ENCODE data around the gene NRP2. TPM values are rescaled to one million over a fixed set of nuclear protein-coding genes. Genes with fewer than 3 reads are reported as not detected.

The NRP2 gene
- total RNA-seq, 1 experiment from 2014 or later = 10.3 TPM

GRCh38 chr2:205686056-205686782 is 3.9 kb downstream of the NRP2 start:
- TF ChIP-seq CTCF (IDR thresholded peaks at IDR 0.05; ENCODE audit: unreplicated experiment) = no peak
- CTCF ChIA-PET = interaction anchor here (0.6 to 1.3 kb wide), 3 partner anchors 240 to 816 kb away, joined by 3 to 4 read pairs (median 3); no protein-coding TSS in a partner anchor
- Mint-ChIP-seq H3K27ac (ENCODE audit: low read depth, unreplicated experiment) (peak overlapping the region; percentile 49), H3K27me3 (ENCODE audit: insufficient read depth, unreplicated experiment) (no peaks in the 10 kb centered on the region), H3K4me3 (ENCODE audit: unreplicated experiment) (peak overlapping the region; percentile 86), H3K36me3 (ENCODE audit: insufficient read depth, unreplicated experiment) (no peaks in the 10 kb centered on the region), H3K4me1 (ENCODE audit: insufficient read depth, unreplicated experiment) (peaks cover 12% of the 10 kb centered on the region), H3K9me3 (ENCODE audit: unreplicated experiment) (no peaks in the 10 kb centered on the region)
- no peak for DNase-seq (ENCODE audit: unreplicated experiment)
- intact Hi-C loops (cut with micrococcal nuclease) = loop anchor here (10.0 kb wide), 1 partner anchor 1141 kb away; the partner anchor contains the start of gene PARD3B
- POLR2A ChIA-PET = interaction anchor here (0.6 kb wide), 1 partner anchor 16 kb away, joined by 3 read pairs; no protein-coding TSS in a partner anchor
- BruUV-seq (replicated peaks) = no TSS peak

- H3K4me1 Mint-ChIP-seq (ENCODE audit: insufficient read depth, unreplicated experiment) = peaks cover 12% of the 10 kb centered on the region
- H3K9me3 Mint-ChIP-seq (ENCODE audit: unreplicated experiment) = no peaks in the 10 kb centered on the region
- POLR2A ChIA-PET = no interaction called here
- no TSS peak for BruUV-seq (replicated peaks)
- H3K36me3 Mint-ChIP-seq (ENCODE audit: insufficient read depth, unreplicated experiment) = no peaks in the 10 kb centered on the region
- TF ChIP-seq CTCF (IDR thresholded peaks at IDR 0.05; ENCODE audit: unreplicated experiment) = no peak
- peak; percentile 64 for DNase-seq (ENCODE audit: unreplicated experiment)
- CTCF ChIA-PET = interaction anchor here (1.0 to 1.3 kb wide), 3 partner anchors 11 to 817 kb away, joined by 3 to 4 read pairs (median 3); no protein-coding TSS in a partner anchor
- intact Hi-C loops (cut with micrococcal nuclease) = loop anchor here (10.0 kb wide), 1 partner anchor 1142 kb away; the partner anchor contains the start of gene PARD3B
- no peaks in the 10 kb centered on the region for H3K27me3 Mint-ChIP-seq (ENCODE audit: insufficient read depth, unreplicated experiment)
- peak overlapping the region; percentile 33 for H3K4me3 Mint-ChIP-seq (ENCODE audit: unreplicated experiment)
- no peak overlapping the region for H3K27ac Mint-ChIP-seq (ENCODE audit: low read depth, unreplicated experiment)
Observed at GRCh38 chr2:205686783-205687640, 4.7 kb downstream of the NRP2 start.

- Mint-ChIP-seq H3K4me3 (ENCODE audit: unreplicated experiment) (no peak overlapping the region), H3K36me3 (ENCODE audit: insufficient read depth, unreplicated experiment) (no peaks in the 10 kb centered on the region), H3K9me3 (ENCODE audit: unreplicated experiment) (no peaks in the 10 kb centered on the region), H3K27ac (ENCODE audit: low read depth, unreplicated experiment) (no peak overlapping the region), H3K27me3 (ENCODE audit: insufficient read depth, unreplicated experiment) (no peaks in the 10 kb centered on the region), H3K4me1 (ENCODE audit: insufficient read depth, unreplicated experiment) (peaks cover 12% of the 10 kb centered on the region)
- CTCF ChIA-PET = interaction anchor here (1.0 kb wide), 2 partner anchors 12 to 37 kb away, joined by 3 to 4 read pairs; no protein-coding TSS in a partner anchor
- POLR2A ChIA-PET = no interaction called here
- no peak for TF ChIP-seq CTCF (IDR thresholded peaks at IDR 0.05; ENCODE audit: unreplicated experiment)
- no peak for DNase-seq (ENCODE audit: unreplicated experiment)
- intact Hi-C loops (cut with micrococcal nuclease) = loop anchor here (10.0 kb wide), 1 partner anchor 1143 kb away; the partner anchor contains the start of gene PARD3B
- no TSS peak for BruUV-seq (replicated peaks)
Observed at GRCh38 chr2:205687641-205687956, 5.3 kb downstream of the NRP2 start.

Data from MCF 10A (cell line).